Heart left ventricle (tissue), 16 donors: ENCODE results near the gene DGKG. TPM values are rescaled to one million over a fixed set of nuclear protein-coding genes. Genes with fewer than 3 reads are reported as not detected.

Experiments
- ATAC-seq, 4 donors: fragments of 200-7000 bp; cut with Tn5 transposase; one replicate each; pipeline ENCODE4 v1.9.1; 2020 to 2022; ENCODE audit warnings: moderate library complexity in 4 of 4, mild to moderate bottlenecking in 3 of 4, moderate number of reproducible peaks in 1 of 4
- DNase-seq, 5 donors: peaks; one replicate each; pipeline ENCODE4 v3.0.0-alpha.2; 2020
- H3K27ac ChIP-seq, 12 donors: fragments of 200-600 bp; sonication (generic) in 4 of 12; one replicate each; pipeline versions ENCODE4 v1.5.0 to v1.8.0; 2016 to 2022; ENCODE audit warnings: mild to moderate bottlenecking in 2 of 12
- H3K27me3 ChIP-seq, 9 donors: fragments of 200-600 bp; sonication (generic) in 2 of 9; one replicate each; pipeline versions ENCODE4 v1.5.1 to v1.8.0; 2016 to 2022; ENCODE audit warnings: mild to moderate bottlenecking in 3 of 9
- H3K36me3 ChIP-seq, 9 donors: fragments of 200-600 bp; sonication (generic) in 2 of 9; one replicate each; pipeline versions ENCODE4 v1.5.0 to v1.8.0; 2018 to 2022; ENCODE audit warnings: mild to moderate bottlenecking in 2 of 9
- H3K4me1 ChIP-seq, 12 donors: fragments of 200-600 bp; sonication (generic) in 4 of 12; one replicate each; pipeline versions ENCODE4 v1.5.0 to v1.8.0; 2016 to 2022; ENCODE audit warnings: mild to moderate bottlenecking in 3 of 12
- H3K4me3 ChIP-seq, 12 donors: fragments of 200-600 bp; sonication (generic) in 4 of 12; one replicate each; pipeline versions ENCODE4 v1.5.0 to v1.8.0; 2017 to 2022; ENCODE audit warnings: mild to moderate bottlenecking in 9 of 12, moderate library complexity in 4 of 12
- H3K9me3 ChIP-seq, 12 donors: fragments of 200-600 bp; sonication (generic) in 4 of 12; one replicate each; pipeline versions ENCODE4 v1.5.0 to v1.8.0; 2016 to 2022; ENCODE audit warnings: mild to moderate bottlenecking in 1 of 12
- CTCF ChIP-seq, 12 donors: fragments of 200-600 bp; sonication (generic) in 4 of 12; IDR thresholded peaks; one replicate each; pipeline versions ENCODE4 v1.5.0 to v1.8.0; 2018 to 2022; ENCODE audit warnings: antibody characterized with exemption in 12 of 12, mild to moderate bottlenecking in 5 of 12
- POLR2A ChIP-seq, 2 donors: fragments of 450-650 bp; IDR thresholded peaks; one replicate each; pipeline ENCODE4 v1.6.1; 2017; ENCODE audit warnings: antibody characterized with exemption in 2 of 2, mild to moderate bottlenecking in 2 of 2, moderate library complexity in 2 of 2
- WGBS, 4 donors: extraction: QIAGEN DNeasy Blood & Tissue Kit in 2 of 4; methylation state at CpG; one replicate each; pipeline versions ENCODE4 v1.1.5 to v1.1.7; 2013 to 2018; 5-methylcytosine and 5-hydroxymethylcytosine counted together
- intact Hi-C, 10 donors: fragments of 100-400 bp; cut with DNase I; formaldehyde crosslinking; loops; one replicate each; pipeline versions ENCODE4 v1.11.1 to v1.14.2; 2022
- polyA plus RNA-seq, 2 donors: library from polyadenylated mRNA; stranded (reverse); fragments of 200-250 nt; gene quantifications; one replicate each; pipeline ENCODE4 v1.2.3, GENCODE V29; 2013
- total RNA-seq, 9 donors: library from RNA; depleted of rRNA in 2 of 9; stranded (reverse); fragments of >200 nt in 2 of 9; fragmentation: NEBNext Ultra II Directional in 3 of 9; extraction: Animal tissue kit (Norgen Biotek cat#: 25700) in 3 of 9; gene quantifications; one replicate each; pipeline versions ENCODE4 v1.1.0 to v1.2.4, GENCODE V29; 2016 to 2023
- donor health status: ischemic (EF 13 %, LVEDD 7.1; RV severe dilation, severe dysfunction).
- donor health status: healthy with polysubstance abuse.
- donor health status: DM: no; HTN: yes; CAD: no.
- donor health status: DM: no; HTN: no; CAD: no.
- donor health status: ischemic (EF 25% LVEDD 6.9; RV normal size, moderate dysfunction).
- donor health status: ischemic (EF 25% LVEDD 5.7; RV mildly dilated, moderate dysfunction).
- donor health status: healthy.
- donor health status: DM: yes; HTN: yes; CAD: no.
- donor health status: ischemic (EF 35%, LVEDD 5.7; RV mildly dilated, moderate dysfunction).
- donor health status: nonischemic (EF 11% LVEDD 7.7; RV severe dilation, severe dysfunction).
- donor health status: DM: yes; HTN: yes; CAD: no.
- donor health status: PGD.
- donor health status: ischemic (EF 29% LVEDD 5.4; RV normal size, mild dysfunction).
- donor health status: nonischemic (EF 23%, LVEDD 6.1; RV moderate dilation, normal function).

The DGKG gene
- total and polyA plus RNA-seq, 11 donors, result 9.0 to 59.3 (median 32.0) TPM

GRCh38 chr3:186386883-186387560 lies 25.0 kb upstream of the DGKG start:
- WGBS, 4 donors, result 79 to 89% (median 85%) methylated on average over 4 of the region's 4 CpGs
- Histone ChIP-seq H3K4me1 (peaks cover 0 to 23% (median 7%) of the 10 kb centered on the region in 12 donors), H3K9me3 (no peaks in the 10 kb centered on the region), H3K36me3 (no peaks in the 10 kb centered on the region), H3K27ac (no peak overlapping the region), H3K27me3 (no peaks in the 10 kb centered on the region), H3K4me3 (no peak overlapping the region)
- ATAC-seq (no peak), DNase-seq (no peak)
- no peak for TF ChIP-seq CTCF (IDR thresholded peaks at IDR 0.05)
- TF ChIP-seq POLR2A (IDR thresholded peaks at IDR 0.05), result no peak
- intact Hi-C loops, result no loop called here

- intact Hi-C loops, result loop anchor here in 1 of 10 donors (2.0 kb wide), 1 partner anchor 19 kb away; no protein-coding TSS in a partner anchor
- no peaks in the 10 kb centered on the region for H3K27me3 ChIP-seq
- no peak for DNase-seq
- H3K9me3 ChIP-seq, result no peaks in the 10 kb centered on the region
- H3K4me3 ChIP-seq, result no peak overlapping the region
- no peak for ATAC-seq
- TF ChIP-seq CTCF (IDR thresholded peaks at IDR 0.05) (no peak), POLR2A (IDR thresholded peaks at IDR 0.05) (no peak)
- 72 to 84% (median 78%) methylated on average over 5 of the region's 5 CpGs for WGBS, 4 donors
- peaks cover 0 to 33% (median 15%) of the 10 kb centered on the region in 12 donors for H3K4me1 ChIP-seq
- no peaks in the 10 kb centered on the region for H3K36me3 ChIP-seq
- no peak overlapping the region for H3K27ac ChIP-seq
Measured at GRCh38 chr3:186385856-186386602, 24.0 kb upstream of the DGKG start.

- H3K27ac ChIP-seq, result peak overlapping the region; percentile 76 to 98 (median 91)
- peak overlapping the region in 8 of 12 donors; percentile 6 to 33 (median 14) for H3K4me3 ChIP-seq
- 26 to 48% (median 35%) methylated on average over 14 to 18 of the region's 18 CpGs for WGBS, 4 donors
- DNase-seq (peak in 4 of 5 donors; percentile 32 to 67 (median 52)), ATAC-seq (peak; percentile 87 to 95 (median 92))
- intact Hi-C loops, result loop anchor here in 1 of 10 donors (2.0 kb wide), 1 partner anchor 17 kb away; no protein-coding TSS in a partner anchor
- TF ChIP-seq CTCF (IDR thresholded peaks at IDR 0.05) (no peak), POLR2A (IDR thresholded peaks at IDR 0.05) (no peak)
- H3K36me3 ChIP-seq, result no peaks in the 10 kb centered on the region
- no peaks in the 10 kb centered on the region for H3K9me3 ChIP-seq
- no peaks in the 10 kb centered on the region for H3K27me3 ChIP-seq
- peaks cover 0 to 36% (median 16%) of the 10 kb centered on the region in 12 donors for H3K4me1 ChIP-seq
Measured at GRCh38 chr3:186383026-186383993, 21.3 kb upstream of the DGKG start.
